Neutrophil (primary cell): ENCODE data around the gene DEFB127.
"Not testable (repeated sequence)": the region's sequence is repeated elsewhere in the genome, so short reads cannot be mapped to it uniquely, and the experiment has no call there.

Experiments used
- H3K27ac ChIP-seq: fragments of 200-600 bp; sonication (generic); 2 replicates; pipeline ENCODE4 v1.5.1; 2016; ENCODE audit warnings: mild to moderate bottlenecking, moderate library complexity
- H3K27me3 ChIP-seq: fragments of 200-600 bp; sonication (generic); 2 replicates; pipeline ENCODE4 v1.6.0; 2016; ENCODE audit warnings: mild to moderate bottlenecking
- H3K36me3 ChIP-seq: fragments of 200-600 bp; sonication (generic); 2 replicates; pipeline ENCODE4 v1.5.1; 2017
- H3K4me1 ChIP-seq, 2 experiments: fragments of 200-600 bp in 1 of 2; sonication (generic) in 1 of 2; 1 replicate in 1 of 2; 2 replicates in 1 of 2; pipeline versions ENCODE4 v1.5.1 to v1.6.1; 2013 to 2016; ENCODE audit warnings: low read depth in 1 of 2, low read length in 1 of 2, mild to moderate bottlenecking in 1 of 2, moderate library complexity in 1 of 2; ENCODE audit not compliant: control insufficient read depth in 1 of 2, insufficient read depth in 1 of 2
- H3K4me3 ChIP-seq, 2 experiments: fragments of 200-600 bp in 1 of 2; sonication (generic) in 1 of 2; 1 replicate in 1 of 2; 2 replicates in 1 of 2; pipeline ENCODE4 v1.5.1; 2013 to 2016; ENCODE audit warnings: low read depth in 1 of 2, low read length in 1 of 2, mild to moderate bottlenecking in 1 of 2, moderate library complexity in 1 of 2
- H3K9me3 ChIP-seq: fragments of 200-600 bp; sonication (generic); 2 replicates; pipeline ENCODE4 v1.5.1; 2016
- TF ChIP-seq, protein P1 (sequence below): fragments of 200-600 bp; sonication (generic); IDR thresholded peaks from 2 replicates; pipeline ENCODE4 v1.5.1; 2016; ENCODE audit warnings: antibody characterized with exemption

DEFB127 gene, protein sequence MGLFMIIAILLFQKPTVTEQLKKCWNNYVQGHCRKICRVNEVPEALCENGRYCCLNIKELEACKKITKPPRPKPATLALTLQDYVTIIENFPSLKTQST

DNA sequence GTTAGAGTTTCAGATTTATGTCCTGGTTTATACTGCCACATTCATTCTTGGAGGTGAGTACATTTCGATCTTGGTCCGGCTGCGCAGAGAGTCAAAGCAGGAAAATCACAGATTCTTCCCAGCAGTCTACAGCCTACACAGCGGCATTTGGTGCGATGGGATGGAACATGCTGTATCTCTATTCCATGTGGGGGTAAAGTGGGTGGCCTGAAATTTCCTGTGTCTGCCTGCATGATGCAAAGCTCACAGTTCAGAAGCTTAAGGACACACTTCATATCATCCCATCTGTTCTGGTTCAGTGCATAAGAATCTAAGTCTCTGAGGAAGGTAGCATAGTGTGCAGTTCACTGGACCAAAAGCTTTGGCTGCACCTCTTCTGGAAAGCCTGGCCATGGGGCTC is at the start of gene DEFB127:
TSS of gene DEFB127 (plus strand) at position 301 of the 400 bp plus-strand sequence. CDS start at position 392, 91 bp downstream.
- H3K27ac ChIP-seq = no peak within 1 kb of the TSS
- H3K9me3 ChIP-seq = no peaks in the 10 kb centered on the region
- no peaks in the 10 kb centered on the region for H3K4me1 ChIP-seq
- H3K27me3 ChIP-seq = peaks cover 52% of the 10 kb centered on the region
- TF ChIP-seq, protein P1, sequence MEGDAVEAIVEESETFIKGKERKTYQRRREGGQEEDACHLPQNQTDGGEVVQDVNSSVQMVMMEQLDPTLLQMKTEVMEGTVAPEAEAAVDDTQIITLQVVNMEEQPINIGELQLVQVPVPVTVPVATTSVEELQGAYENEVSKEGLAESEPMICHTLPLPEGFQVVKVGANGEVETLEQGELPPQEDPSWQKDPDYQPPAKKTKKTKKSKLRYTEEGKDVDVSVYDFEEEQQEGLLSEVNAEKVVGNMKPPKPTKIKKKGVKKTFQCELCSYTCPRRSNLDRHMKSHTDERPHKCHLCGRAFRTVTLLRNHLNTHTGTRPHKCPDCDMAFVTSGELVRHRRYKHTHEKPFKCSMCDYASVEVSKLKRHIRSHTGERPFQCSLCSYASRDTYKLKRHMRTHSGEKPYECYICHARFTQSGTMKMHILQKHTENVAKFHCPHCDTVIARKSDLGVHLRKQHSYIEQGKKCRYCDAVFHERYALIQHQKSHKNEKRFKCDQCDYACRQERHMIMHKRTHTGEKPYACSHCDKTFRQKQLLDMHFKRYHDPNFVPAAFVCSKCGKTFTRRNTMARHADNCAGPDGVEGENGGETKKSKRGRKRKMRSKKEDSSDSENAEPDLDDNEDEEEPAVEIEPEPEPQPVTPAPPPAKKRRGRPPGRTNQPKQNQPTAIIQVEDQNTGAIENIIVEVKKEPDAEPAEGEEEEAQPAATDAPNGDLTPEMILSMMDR = no peak
- no peaks in the 10 kb centered on the region for H3K36me3 ChIP-seq
- no peak within 1 kb of the TSS for H3K4me3 ChIP-seq

DNA sequence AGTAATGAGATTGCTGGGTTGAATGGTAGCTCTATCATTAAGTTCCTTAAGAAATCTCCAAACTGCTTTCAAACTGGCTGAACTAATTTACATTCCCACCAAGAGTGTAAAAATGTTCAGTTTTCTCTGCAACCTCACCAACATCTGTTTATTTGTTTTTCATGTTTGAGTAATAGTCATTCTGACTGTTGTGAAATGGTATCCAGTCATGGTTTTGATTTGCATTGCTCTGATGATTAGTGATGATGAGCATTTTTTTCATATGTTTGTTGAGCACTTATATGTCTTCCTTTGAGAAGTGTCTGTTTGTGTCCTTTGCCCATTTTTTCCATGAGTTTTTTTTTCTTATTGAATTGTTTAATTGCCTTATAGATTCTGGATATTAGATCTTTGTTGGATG is 44.9 kb upstream of the DEFB127 start:
- TF ChIP-seq, protein P1 = no peak
- peaks cover 40% of the 10 kb centered on the region for H3K27me3 ChIP-seq
- H3K4me1 ChIP-seq = no peaks in the 10 kb centered on the region
- no peaks in the 10 kb centered on the region for H3K9me3 ChIP-seq
- no peak overlapping the region for H3K27ac ChIP-seq
- no peak overlapping the region for H3K4me3 ChIP-seq
- H3K36me3 ChIP-seq = no peaks in the 10 kb centered on the region

DNA sequence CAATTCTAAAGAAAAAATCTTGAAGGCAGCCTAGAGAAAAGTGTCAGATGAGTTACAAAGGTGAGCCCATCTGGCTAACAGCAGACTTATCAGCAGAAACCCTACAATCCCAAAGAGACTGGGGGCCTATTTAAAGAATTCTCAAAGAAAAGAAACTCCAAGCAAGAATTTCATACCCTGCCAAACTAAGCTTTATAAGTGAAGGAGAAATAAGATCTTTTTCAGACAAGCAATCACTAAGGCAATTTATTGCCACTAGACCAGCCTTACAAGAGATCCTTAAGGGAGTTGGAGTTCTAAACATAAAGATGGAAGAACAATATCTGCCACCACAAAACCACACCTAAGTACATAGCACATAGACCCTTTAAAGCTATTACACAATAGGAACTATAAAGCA is 39.7 kb upstream of the DEFB127 start:
- no peak overlapping the region for H3K4me3 ChIP-seq
- TF ChIP-seq, protein P1 = no peak
- no peak overlapping the region for H3K27ac ChIP-seq
- H3K9me3 ChIP-seq = no peaks in the 10 kb centered on the region
- H3K27me3 ChIP-seq = peaks cover 50% of the 10 kb centered on the region
- H3K36me3 ChIP-seq = no peaks in the 10 kb centered on the region
- no peaks in the 10 kb centered on the region for H3K4me1 ChIP-seq

DNA sequence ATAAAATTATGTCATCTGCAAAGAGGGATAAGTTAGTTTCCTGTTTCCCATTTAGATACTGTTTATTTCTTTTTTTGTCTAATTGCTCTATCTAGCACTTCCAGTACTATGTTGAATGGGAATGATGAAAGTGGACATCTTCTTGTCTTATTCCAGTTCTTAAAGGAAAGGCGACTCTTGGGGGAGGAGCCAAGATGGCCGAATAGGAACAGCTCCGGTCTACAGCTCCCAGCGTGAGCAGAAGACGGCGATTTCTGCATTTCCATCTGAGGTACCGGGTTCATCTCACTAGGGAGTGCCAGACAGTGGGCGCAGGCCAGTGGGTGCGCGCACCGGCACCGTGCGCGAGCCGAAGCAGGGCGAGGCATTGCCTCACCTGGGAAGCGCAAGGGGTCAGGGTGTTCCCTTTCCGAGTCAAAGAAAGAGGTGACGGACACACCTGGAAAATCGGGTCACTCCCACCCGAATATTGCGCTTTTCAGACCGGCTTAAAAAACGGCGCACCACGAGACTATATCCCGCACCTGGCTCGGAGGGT is 27.4 kb upstream of the DEFB127 start:
- not testable (repeated sequence) for H3K36me3 ChIP-seq

DNA sequence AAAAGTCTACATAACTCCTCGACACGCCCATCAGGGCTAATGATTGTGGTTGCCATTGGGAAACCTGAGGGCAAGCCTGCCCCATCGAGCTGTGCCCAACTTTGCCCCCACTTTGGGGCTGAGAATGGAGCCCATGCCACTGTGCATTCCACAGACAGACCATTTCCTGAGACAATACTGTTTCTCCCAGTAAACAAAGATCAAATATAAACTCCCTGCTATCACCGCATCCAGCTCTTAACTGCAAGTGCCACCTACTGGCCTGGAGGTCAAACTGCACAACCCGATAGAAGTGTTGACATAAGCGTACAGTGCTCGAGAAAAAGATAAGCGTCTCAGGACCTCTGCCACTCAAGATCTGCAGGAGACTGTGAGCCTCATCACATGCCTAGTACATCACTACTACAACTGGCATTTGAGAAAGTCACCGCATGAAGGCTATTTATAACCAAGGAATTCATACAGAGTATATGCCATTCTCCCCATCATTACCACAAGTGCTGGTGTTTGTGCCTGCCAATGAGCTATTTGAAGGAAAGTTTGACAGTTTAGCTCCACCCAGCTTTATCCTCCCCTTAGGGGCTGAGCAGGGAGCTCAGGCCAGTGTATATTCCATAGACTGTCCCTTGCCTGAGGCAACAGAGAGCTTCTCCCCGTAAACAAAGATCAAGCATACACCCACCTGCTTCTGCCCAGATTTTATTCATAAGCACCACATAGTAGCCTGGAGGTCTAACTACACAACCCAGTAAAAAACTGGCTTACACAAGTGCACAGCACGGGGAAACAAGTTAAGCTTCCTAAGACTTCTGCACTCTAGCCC is 19.4 kb upstream of the DEFB127 start:
- no peaks in the 10 kb centered on the region for H3K4me1 ChIP-seq
- no peaks in the 10 kb centered on the region for H3K36me3 ChIP-seq
- H3K27ac ChIP-seq = no peak overlapping the region
- no peaks in the 10 kb centered on the region for H3K9me3 ChIP-seq
- TF ChIP-seq, protein P1 = no peak
- H3K4me3 ChIP-seq = no peak overlapping the region
- H3K27me3 ChIP-seq = peaks cover 35% of the 10 kb centered on the region

More for the DNA sequence above, 27.4 kb upstream of the DEFB127 start:
- H3K27me3 ChIP-seq = peaks cover 22% of the 10 kb centered on the region
- H3K9me3 ChIP-seq, H3K4me3 ChIP-seq, H3K27ac ChIP-seq, H3K4me1 ChIP-seq: not testable (repeated sequence)

DNA sequence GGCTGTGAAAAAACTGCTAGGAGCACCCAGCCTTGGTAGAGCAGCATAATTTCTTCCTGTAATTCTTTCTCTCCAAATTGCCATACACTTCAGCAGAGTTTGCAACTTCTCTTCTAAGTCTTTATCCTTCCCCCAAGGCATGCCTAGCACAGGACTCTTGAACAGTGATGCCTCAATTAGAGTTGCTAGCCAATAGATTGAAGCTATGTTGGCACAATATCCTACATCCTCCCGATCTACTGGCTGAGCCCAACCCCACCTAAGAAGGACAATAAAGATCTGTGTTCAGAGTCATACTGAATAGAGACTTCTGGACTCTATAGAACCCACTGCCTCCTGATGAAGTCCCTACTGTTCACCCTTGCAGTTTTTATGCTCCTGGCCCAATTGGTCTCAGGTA is 15.0 kb upstream of the DEFB127 start, which contains the start of gene DEFB126:
TSS of gene DEFB126 (plus strand) at position 301 of the 400 bp plus-strand sequence. CDS start at position 340, 39 bp downstream.
- no peaks in the 10 kb centered on the region for H3K36me3 ChIP-seq
- TF ChIP-seq, protein P1 = no peak
- H3K4me3 ChIP-seq = no peak within 1 kb of the TSS
- peaks cover 79% of the 10 kb centered on the region for H3K27me3 ChIP-seq
- H3K27ac ChIP-seq = no peak within 1 kb of the TSS
- no peaks in the 10 kb centered on the region for H3K9me3 ChIP-seq
- no peaks in the 10 kb centered on the region for H3K4me1 ChIP-seq
